OCI-M2 (cell line): ENCODE data around the gene GPR15.

Experiments used
- DNase-seq: peaks from one replicate; lab custom pipeline; 2025; ENCODE audit not compliant: unreplicated experiment; lab: John Stamatoyannopoulos, UW

The GPR15 gene

DNA sequence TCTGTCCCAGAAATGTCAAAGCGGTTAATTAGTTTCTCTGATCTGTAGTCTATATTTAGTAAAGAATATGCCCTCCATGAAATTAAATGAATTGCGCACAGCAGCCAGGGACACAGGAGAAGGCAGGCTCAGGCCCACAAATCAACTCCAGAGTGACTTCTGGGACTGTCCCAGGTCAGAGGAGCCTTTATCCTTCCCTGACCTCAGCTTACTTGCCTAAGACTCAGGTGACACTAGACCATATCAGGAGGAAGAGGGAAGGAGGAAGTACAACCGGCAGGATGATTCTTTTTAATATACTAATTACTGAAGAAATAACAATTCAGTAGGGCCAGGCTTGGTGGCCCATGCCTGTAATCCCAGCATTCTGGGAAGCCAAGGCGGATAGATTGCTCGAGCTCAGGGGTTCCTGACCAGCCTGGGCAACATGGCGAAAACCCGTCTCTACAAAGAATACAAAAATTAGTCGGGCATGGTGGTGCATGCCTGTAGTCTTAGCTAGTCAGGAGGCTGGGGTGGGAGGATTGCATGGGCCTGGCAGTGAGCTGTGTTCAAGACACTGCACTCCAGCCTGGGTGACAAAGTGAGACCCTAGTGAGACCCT, 1.8 kb upstream of the GPR15 start:
- DNase-seq = no peak

DNA sequence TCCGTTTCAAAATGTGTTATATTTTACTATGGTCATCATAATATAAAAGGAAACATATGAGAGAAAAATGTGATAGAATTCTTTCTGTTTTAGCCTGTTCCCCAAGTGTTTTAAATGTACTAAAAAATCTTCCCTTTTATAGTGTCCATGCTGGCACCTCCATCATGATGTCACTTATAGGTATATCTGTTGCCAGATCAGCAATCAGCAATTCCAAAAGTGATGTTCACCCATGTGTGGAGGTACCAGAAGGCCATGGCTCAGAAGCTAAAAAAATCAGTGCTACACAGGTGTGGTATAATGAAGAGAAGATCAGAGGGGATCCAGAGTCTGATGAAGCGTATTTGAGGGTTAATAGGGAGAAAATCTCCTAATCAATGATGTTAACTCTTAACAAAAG, 1.1 kb upstream of the GPR15 start:
- DNase-seq = no peak

DNA sequence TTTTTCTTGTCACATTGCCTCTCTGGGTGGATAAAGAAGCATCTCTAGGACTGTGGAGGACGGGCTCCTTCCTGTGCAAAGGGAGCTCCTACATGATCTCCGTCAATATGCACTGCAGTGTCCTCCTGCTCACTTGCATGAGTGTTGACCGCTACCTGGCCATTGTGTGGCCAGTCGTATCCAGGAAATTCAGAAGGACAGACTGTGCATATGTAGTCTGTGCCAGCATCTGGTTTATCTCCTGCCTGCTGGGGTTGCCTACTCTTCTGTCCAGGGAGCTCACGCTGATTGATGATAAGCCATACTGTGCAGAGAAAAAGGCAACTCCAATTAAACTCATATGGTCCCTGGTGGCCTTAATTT, 478 bp downstream of the GPR15 start:
- DNase-seq = no peak

DNA sequence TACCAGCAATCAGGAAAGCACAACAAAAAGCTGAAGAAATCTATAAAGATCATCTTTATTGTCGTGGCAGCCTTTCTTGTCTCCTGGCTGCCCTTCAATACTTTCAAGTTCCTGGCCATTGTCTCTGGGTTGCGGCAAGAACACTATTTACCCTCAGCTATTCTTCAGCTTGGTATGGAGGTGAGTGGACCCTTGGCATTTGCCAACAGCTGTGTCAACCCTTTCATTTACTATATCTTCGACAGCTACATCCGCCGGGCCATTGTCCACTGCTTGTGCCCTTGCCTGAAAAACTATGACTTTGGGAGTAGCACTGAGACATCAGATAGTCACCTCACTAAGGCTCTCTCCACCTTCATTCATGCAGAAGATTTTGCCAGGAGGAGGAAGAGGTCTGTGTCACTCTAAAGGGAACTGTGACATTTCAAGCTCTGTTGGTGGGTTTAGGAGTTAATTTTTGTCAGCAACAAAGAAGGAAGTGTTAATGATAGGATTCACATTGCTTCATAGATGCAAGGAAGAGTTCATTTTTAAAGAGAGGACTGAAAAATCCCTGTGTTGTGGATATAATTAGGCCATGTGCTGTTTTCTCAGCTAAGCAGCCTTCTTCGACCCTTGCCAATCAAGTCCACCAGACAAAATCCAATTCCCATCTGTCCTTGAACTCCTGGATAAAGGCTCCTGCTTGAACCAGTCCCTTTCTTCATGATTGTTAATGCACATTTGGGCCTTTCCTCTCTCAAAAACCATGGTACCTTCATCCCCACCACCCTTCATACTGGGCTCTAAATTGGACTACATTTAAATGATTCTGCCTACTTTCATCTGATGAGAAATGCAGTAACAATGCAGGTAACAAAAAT, 1.2 kb downstream of the GPR15 start:
- no peak for DNase-seq

DNA sequence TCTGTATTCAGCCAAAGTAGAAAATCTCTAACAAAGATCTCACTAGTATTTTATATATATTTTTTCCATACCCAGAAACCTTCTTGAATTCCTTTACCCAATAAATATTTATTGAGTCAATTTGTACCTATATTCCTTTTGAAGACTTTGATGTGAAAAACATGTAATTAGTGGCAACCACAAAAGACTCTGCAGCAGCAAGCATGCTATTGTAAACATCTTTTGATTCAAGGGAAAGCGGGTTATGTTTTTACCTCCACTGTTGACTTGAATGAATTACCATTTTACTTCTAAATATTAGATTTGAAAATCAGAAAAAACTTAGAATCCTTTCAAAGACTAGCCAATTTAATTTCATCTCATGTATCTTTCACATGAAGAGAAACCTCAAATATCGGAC, 2.4 kb downstream of the GPR15 start:
- DNase-seq = no peak

DNA sequence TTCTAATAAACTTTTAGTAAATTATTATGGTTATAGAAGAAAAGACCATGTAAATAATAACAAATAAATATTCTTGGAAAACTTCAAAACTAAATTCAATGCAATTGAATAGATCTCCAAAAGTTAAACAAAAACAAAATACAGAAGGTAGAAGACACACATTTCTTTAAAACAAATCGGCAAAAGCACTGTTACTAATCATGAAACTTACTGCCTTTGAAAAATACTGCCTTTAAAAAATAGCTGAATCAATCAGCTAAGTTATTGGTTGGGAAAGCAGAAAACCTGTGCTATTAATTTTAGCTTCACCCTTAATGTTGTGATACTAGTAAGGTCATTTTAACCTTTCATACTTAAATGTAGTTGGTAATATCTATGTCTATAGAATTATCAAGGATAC, 3.0 kb downstream of the GPR15 start:
- no peak for DNase-seq

DNA sequence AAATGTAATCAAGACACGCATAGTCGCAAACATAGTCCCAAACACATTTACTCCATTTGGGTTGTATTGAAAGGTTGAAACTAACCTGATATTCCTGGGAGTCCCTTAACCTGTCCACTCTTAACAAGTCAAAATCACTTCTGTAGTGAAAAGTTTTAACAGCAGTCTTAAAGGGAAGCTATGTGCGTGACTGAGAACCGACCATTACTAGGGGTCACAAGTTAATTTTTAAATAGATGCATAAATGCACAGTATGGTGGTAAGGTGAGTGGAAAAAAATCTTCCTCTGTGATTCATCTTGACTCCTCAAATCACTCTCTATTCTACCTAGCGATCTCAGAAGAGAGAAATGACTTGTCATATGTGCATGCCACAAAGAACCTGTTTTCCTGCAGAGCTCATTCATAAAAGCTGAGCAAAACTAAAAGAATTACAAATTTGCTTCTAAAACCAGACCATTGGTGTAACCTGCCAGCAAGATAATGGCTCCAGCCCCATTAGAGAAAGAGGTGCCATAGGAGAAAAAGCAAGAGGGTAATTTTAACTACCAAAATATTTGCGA, 4.8 kb downstream of the GPR15 start:
- no peak for DNase-seq

DNA sequence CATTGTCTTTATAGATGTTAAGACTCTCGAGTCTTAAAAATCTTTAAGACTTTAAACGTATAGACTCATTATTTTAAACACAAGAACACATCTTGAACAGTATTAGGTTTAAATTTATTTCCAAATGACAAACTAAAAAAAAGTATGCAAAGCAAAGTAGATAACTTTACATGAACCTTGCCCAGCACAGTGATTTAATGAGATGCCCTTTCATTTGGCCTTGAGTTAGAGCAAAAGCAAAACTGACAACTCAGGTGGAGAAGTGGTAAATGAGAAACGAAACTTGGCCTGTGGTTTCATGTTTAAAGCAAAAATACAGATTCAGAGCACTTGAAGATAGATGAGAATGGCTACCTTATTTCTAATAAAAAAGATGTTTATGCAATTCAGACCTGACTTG, 8.6 kb downstream of the GPR15 start:
- DNase-seq = no peak

DNA sequence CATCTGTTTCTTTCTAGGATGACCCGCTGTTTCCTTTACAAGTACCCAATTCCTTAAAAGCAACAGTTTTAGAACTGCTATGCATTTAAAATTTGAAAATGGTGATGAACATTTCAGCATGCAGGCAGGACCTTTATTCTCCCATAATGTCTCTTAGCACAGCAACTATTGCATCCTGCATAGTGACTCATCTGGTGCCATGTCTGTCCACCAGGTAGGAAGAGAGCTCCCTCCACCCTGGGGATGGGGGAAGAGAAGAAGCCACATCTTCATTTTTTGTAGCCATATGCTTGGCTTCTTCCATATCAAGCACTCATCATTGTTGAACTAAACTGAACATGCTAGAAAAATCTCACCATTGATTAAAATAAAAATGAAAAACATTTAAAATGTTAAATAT, 9.9 kb downstream of the GPR15 start:
- no peak for DNase-seq

DNA sequence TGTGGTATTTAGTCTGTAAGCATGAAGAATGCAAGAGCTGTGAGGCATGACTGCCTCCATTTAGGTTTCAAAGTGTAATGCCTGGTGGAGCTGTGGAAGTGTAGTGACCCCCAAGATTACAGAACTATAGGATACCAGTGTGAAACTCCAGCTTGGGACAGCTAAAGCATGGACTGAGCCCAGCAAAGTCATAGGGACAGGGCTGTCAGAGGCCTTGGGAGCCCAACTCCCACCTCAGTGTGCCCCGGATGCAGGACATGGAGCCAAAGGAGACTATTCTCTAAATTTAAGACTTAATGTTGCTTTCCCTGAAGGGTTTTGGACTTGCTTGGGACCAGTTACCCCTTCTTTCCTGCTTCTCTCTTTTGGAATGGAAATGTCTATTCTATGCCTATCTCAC, 10.8 kb downstream of the GPR15 start:
- no peak for DNase-seq

DNA sequence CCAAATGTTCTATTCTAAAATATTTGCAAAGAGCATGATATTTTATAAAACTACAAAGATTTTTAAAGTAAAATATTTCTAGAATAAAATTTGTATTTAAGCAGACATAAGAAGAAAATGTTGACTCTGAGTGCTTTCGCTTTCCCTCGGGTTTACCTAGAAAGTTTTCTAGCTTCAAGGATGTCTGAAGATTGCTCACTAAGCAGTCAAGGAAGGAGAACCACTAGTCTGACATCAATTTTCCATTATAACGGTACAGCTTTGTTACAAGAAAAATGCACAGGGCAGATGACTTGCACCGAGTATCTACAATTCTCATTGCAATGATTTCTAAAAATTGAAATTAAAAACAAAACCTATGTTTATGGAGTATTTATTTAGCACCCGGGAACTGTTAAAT, 14.2 kb downstream of the GPR15 start:
- no peak for DNase-seq

DNA sequence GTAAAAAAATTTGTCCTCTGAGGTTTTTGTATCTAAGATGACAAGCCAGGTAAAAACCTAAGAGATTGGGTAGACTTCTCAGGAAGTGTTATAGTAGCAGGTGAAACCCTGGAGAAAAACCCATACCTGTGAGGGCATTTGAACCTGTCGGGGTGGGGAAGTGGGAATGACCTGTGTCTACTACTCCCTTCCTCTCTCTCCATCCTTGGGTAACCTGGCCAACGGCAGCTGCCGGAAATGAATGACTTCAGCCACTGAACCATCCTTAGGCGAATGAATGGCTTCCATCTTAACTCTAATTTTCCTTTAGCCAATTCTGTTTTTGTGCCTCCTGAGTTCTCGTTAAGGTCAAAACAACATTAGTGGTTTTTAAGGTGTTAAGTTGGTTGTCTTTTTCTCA, 16.8 kb downstream of the GPR15 start:
- no peak for DNase-seq

DNA sequence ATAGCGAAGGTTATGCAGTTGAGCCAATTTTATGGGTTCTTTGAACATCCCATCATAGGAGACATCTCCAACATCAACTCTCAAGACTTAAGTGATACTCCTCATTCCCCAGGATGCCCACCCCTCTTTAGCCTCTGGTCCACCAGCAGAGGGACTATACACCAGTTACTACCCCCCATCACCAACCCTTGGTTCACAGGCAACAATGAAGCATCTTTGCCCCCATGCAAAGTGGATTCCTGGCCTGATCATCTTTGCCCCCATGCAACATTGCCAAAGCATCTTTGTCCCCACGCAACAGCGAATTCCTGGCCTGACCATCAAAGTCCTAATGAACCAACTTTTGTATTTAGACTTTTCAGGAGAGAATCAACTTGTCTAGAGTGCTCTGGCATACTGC, 19.1 kb downstream of the GPR15 start:
- no peak for DNase-seq

DNA sequence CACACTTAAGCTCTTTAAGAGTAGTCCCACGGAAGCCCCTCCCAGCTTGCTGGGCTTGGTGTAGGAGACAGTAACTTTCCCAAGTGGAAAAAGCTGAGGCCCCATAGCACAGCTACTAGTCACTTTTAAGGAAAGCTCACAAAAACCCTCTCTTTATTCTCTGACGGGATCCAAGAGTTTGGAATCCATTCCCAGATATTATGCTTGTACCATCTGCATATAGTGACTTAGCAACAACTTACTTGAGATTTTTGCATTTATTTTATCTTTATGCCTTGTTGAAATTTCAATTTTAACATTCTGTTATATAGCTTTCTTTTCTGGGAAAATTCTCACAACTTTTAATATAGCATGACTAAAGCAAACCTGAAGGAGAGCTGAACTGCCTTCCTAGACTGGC, 19.5 kb downstream of the GPR15 start:
- no peak for DNase-seq

DNA sequence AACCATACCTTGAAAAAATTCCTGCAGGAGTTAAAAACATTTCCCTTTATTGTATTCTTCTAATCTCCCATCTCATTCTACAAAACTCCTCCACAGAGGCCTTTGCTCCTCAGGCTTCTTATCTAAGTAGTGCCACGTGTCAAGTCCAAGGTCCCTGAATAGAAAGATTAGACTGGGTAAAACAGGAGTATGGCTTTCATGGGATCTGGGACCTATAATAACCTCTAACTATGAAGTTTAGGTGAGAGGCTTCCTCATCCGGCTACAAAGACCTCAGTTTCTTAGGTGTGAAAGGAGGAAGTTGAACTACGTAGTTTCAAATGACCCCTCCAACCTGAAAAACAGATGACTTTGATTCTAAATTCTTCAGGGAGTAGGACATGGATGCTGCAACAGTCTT, 20.0 kb downstream of the GPR15 start:
- DNase-seq = no peak

DNA sequence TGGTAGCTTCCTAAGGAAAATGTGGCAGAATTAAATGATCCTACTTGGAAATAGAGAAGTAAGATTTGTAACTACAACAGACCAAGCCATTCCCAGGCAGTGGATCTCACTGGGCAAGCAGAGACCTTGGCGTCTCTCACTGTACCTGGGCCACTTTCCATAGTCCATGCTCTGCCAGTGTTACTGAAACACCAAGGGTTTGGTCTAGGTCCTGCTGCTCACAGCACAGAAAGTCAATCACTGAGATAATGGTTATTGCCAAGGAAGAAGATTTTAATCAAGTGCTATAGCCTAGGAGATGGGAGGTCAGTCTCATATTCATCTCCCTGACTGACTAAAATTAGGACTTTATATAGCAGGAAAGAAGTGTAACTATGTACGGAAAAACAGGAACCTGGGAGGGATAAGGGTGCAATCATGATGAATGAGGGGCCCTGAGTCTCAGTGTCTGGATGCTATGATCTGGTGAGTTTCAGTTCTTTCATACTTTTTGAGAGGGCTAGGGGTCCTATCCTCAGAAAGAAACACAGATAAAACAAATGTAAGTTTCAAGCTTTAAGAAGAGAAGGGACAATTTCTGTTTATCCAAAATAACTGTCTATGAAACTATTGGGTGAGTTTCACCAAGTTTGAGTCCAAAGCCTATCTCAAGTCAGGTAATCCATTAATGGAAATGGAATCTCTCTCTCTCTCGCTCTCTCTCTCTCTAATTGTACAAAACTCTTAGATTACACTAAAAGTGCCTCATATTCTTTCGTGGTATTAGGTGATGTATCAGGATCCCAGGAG, 20.6 kb downstream of the GPR15 start:
- DNase-seq = no peak

DNA sequence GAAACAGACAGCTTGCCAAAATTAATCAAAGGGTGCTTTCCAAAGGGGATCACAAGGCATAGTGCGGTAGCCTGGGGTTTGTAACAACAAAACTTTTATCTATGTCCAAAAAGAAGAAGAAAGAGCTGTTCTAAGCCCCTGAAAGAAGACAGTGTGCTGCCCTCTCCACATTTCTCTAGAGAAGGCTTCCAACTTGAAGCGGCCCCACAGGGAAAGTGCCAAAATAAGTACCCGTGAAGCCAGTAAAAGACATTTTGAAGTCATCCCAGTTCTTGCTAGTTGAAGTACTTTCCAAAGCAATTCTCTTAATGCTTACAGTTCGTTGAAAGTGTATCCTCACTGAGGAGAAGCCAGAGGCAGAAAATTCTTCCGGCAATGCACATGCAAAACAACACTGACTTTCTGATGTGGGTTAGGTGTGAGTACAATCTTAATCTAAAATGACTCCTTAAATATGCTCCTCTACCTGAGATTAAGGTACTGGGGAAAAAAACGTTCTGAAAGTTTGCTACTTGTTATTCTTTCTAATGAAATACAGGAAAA, 21.3 kb downstream of the GPR15 start:
- no peak for DNase-seq

DNA sequence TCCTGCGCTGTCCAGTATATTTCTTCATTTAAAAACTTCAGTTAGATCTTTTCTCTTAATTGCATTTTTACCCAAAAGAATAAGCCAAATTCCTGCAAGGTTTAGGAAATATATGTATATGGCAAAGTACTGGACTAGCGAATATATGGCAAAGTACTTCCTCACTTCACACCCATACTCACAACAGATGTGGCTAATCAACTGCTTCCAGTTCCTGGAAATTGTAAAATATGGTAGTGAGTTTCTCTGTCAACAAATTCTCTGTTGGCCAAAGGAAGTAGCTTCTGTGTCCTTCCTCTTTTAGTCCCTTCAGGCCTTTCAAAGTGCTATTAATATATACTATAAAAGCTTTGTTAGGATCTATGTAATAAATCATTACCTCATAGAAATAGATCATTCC, 22.0 kb downstream of the GPR15 start:
- DNase-seq = no peak

DNA sequence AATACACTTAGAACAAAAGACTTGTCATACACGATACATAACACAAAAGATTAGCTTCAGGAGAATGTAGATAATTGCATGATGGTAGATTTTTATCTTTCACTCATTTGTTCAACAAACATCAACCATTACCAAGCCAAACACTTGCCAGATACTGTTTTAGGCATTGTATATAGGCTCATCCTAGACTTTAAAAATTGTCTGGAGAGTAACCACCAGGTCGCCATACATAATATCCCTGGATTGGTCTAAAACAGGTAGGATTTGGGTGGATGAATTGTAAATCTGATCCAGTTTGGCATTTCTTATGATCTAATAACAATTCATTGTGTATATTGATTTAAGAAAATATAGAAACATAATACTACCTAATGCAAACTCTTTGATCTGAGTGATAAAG, 22.8 kb downstream of the GPR15 start:
- no peak for DNase-seq

DNA sequence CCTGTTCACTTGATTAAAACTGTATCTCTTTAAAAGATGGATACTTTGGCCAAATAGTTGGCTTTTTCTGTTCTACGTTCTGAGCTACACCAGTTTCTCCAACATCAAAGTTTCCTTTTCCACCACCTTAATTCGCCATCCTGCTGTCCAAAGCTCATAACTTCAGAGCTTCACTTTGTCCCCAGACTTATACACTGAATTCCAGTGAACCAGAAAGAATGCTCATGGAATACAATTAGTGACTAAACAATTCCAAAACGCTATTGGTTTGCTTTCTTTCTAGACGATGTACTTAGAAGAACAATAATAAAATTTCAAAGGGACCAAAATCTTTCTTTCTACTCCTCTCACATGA, 23.2 kb downstream of the GPR15 start:
- no peak for DNase-seq
